H1 (cell line): ENCODE results near the gene CHD9. TPM values are rescaled to one million over a fixed set of nuclear protein-coding genes. Genes with fewer than 3 reads are reported as not detected.

Source experiments
- CTCF ChIA-PET: fragments of 300-600 bp; sonication (Branson Sonifier 250); formaldehyde crosslinking; loops from one replicate; lab custom pipeline; 2021; ENCODE audit not compliant: partially characterized antibody; lab: Charles Lee
- POLR2A ChIA-PET: fragments of 300-600 bp; sonication (Branson Sonifier 250); formaldehyde crosslinking; loops from one replicate; lab custom pipeline; 2021; ENCODE audit warnings: inconsistent platforms; ENCODE audit not compliant: partially characterized antibody; lab: Charles Lee
- DNase-seq, 2 experiments: peaks; one replicate each; pipeline versions ENCODE4 v3.0.0 to v3.0.0-alpha.2; 2010 to 2022; ENCODE audit warnings: low spot score in 2 of 2, low read depth in 1 of 2, mixed read lengths in 1 of 2
- FAIRE-seq: peaks from 2 replicates; lab custom pipeline; 2011; peaks lifted over from hg19 to GRCh38; lab: Jason Lieb, UNC
- H2AFZ ChIP-seq: 2 replicates; pipeline ENCODE4 v1.8.1; 2012; ENCODE audit warnings: low read length, inconsistent platforms
- H2AK5ac ChIP-seq: 2 replicates; pipeline ENCODE4 v1.6.1; 2013; ENCODE audit warnings: low read depth, low read length
- H2BK120ac ChIP-seq: replicated peaks from 2 replicates; pipeline ENCODE3; 2013; ENCODE audit warnings: low read depth, low read length, inconsistent platforms
- H2BK12ac ChIP-seq: 2 replicates; pipeline ENCODE4 v1.6.1; 2013; ENCODE audit warnings: low read depth, low read length
- H2BK15ac ChIP-seq: 2 replicates; pipeline ENCODE4 v1.6.1; 2013; ENCODE audit warnings: low read length
- H2BK20ac ChIP-seq: 2 replicates; pipeline ENCODE4 v1.6.1; 2013; ENCODE audit warnings: low read length
- H2BK5ac ChIP-seq: 2 replicates; pipeline ENCODE4 v1.6.1; 2013; ENCODE audit warnings: low read depth, low read length
- H3K14ac ChIP-seq: 2 replicates; pipeline ENCODE4 v1.6.1; 2013; ENCODE audit warnings: inconsistent platforms; ENCODE audit not compliant: insufficient read length
- H3K18ac ChIP-seq: 2 replicates; pipeline ENCODE4 v1.6.1; 2013; ENCODE audit warnings: low read length; ENCODE audit errors: extremely low read depth
- H3K23ac ChIP-seq: 2 replicates; pipeline ENCODE4 v1.6.1; 2013; ENCODE audit warnings: inconsistent platforms; ENCODE audit not compliant: insufficient read length
- H3K23me2 ChIP-seq: 2 replicates; pipeline ENCODE4 v1.6.1; 2013; ENCODE audit warnings: low read depth, low read length
- H3K27ac ChIP-seq: 2 replicates; pipeline ENCODE4 v1.6.1; 2011; ENCODE audit warnings: low read depth, low read length, inconsistent platforms
- H3K27me3 ChIP-seq, 4 experiments: replicated peaks in 1 of 4; 1 replicate in 1 of 4; 2 replicates in 3 of 4; pipeline versions ENCODE4 v1.6.1 to v1.8.1; 2011 to 2013; ENCODE audit warnings: low read length in 3 of 4, mild to moderate bottlenecking in 3 of 4, inconsistent platforms in 2 of 4, mixed read lengths in 2 of 4, moderate library complexity in 1 of 4; ENCODE audit not compliant: control insufficient read depth in 3 of 4, insufficient read depth in 3 of 4; ENCODE audit errors: extremely low read depth in 1 of 4
- H3K36me3 ChIP-seq, 4 experiments: 2 replicates each; pipeline versions ENCODE4 v1.6.1 to v1.8.1; 2011 to 2013; ENCODE audit warnings: mild to moderate bottlenecking in 4 of 4, low read length in 3 of 4, moderate library complexity in 2 of 4, control low read depth in 1 of 4, inconsistent platforms in 1 of 4; ENCODE audit not compliant: insufficient read depth in 4 of 4, control insufficient read depth in 2 of 4
- H3K4ac ChIP-seq: replicated peaks from 2 replicates; pipeline ENCODE3; 2013; ENCODE audit warnings: low read length, low read depth, mixed read lengths, inconsistent platforms; ENCODE audit not compliant: insufficient read length
- H3K4me1 ChIP-seq, 4 experiments: replicated peaks in 1 of 4; 1 replicate in 1 of 4; 2 replicates in 3 of 4; pipeline versions ENCODE4 v1.6.1 to v1.8.1; 2011 to 2013; ENCODE audit warnings: low read length in 3 of 4, inconsistent platforms in 2 of 4, mixed read lengths in 1 of 4; ENCODE audit not compliant: insufficient read depth in 4 of 4, control insufficient read depth in 3 of 4
- H3K4me2 ChIP-seq, 2 experiments: 2 replicates each; pipeline versions ENCODE4 v1.6.1 to v1.8.1; 2011 to 2013; ENCODE audit warnings: low read depth in 2 of 2, low read length in 2 of 2, control low read depth in 1 of 2, inconsistent platforms in 1 of 2, mild to moderate bottlenecking in 1 of 2; ENCODE audit not compliant: insufficient read depth in 1 of 2
- H3K4me3 ChIP-seq, 4 experiments: fragments of 200-600, 300-600 bp in 1 of 4; sonication (generic), shearing (Covaris generic), sonication (Bioruptor Twin) in 1 of 4; 2 replicates each; pipeline versions ENCODE4 v1.5.1 to v1.8.1; 2011 to 2016; ENCODE audit warnings: low read length in 4 of 4, low read depth in 3 of 4, control low read depth in 2 of 4, inconsistent platforms in 2 of 4, mild to moderate bottlenecking in 2 of 4, mixed read lengths in 1 of 4, moderate library complexity in 1 of 4; ENCODE audit not compliant: insufficient read depth in 2 of 4; ENCODE audit errors: extremely low read depth in 1 of 4
- H3K56ac ChIP-seq: replicated peaks from 2 replicates; pipeline ENCODE3; 2013; ENCODE audit warnings: low read depth, mild to moderate bottlenecking, mixed read lengths, low read length, inconsistent platforms; ENCODE audit not compliant: insufficient read length
- H3K79me1 ChIP-seq: 2 replicates; pipeline ENCODE4 v1.6.1; 2013; ENCODE audit warnings: low read depth, low read length, control low read depth
- H3K79me2 ChIP-seq, 2 experiments: 2 replicates each; pipeline versions ENCODE4 v1.6.1 to v1.8.1; 2012 to 2013; ENCODE audit warnings: low read length in 2 of 2, mild to moderate bottlenecking in 2 of 2, inconsistent platforms in 1 of 2; ENCODE audit not compliant: insufficient read depth in 2 of 2, control insufficient read depth in 1 of 2
- H3K9ac ChIP-seq, 4 experiments: replicated peaks in 1 of 4; 1 replicate in 1 of 4; 2 replicates in 3 of 4; pipeline versions ENCODE4 v1.6.1 to v1.8.1; 2011 to 2013; ENCODE audit warnings: low read depth in 3 of 4, low read length in 3 of 4, control low read depth in 2 of 4, mild to moderate bottlenecking in 2 of 4, moderate library complexity in 2 of 4, inconsistent platforms in 1 of 4; ENCODE audit errors: extremely low read depth in 1 of 4
- H3K9me3 ChIP-seq, 2 experiments: 2 replicates each; pipeline versions ENCODE4 v1.6.1 to v1.8.1; 2012 to 2013; ENCODE audit warnings: mild to moderate bottlenecking in 2 of 2, moderate library complexity in 2 of 2, control low read depth in 1 of 2, inconsistent platforms in 1 of 2, low read depth in 1 of 2, low read length in 1 of 2, mixed read lengths in 1 of 2; ENCODE audit not compliant: insufficient read depth in 2 of 2
- H4K20me1 ChIP-seq, 2 experiments: replicated peaks in 1 of 2; 2 replicates each; pipeline versions ENCODE3 to v1.8.1; 2011 to 2013; ENCODE audit warnings: inconsistent platforms in 2 of 2, low read length in 2 of 2, mild to moderate bottlenecking in 1 of 2; ENCODE audit not compliant: insufficient read depth in 2 of 2, control insufficient read depth in 1 of 2
- H4K5ac ChIP-seq: 2 replicates; pipeline ENCODE4 v1.6.1; 2013; ENCODE audit warnings: low read length, low read depth, mixed read lengths, inconsistent platforms; ENCODE audit not compliant: insufficient read length
- H4K8ac ChIP-seq: 2 replicates; pipeline ENCODE4 v1.8.0; 2013; ENCODE audit warnings: mild to moderate bottlenecking, moderate library complexity, low read length, inconsistent platforms; ENCODE audit not compliant: insufficient read depth; ENCODE audit errors: extremely low read depth
- H4K91ac ChIP-seq: replicated peaks from 2 replicates; pipeline ENCODE3; 2013; ENCODE audit warnings: low read length, mixed read lengths, inconsistent platforms; ENCODE audit not compliant: insufficient read length
- BRCA1 ChIP-seq: IDR thresholded peaks from 2 replicates; pipeline ENCODE4 v1.6.1; 2012; ENCODE audit warnings: low read depth, low read length, improper control_type of control experiment
- CHD2 ChIP-seq: IDR thresholded peaks from 2 replicates; pipeline ENCODE4 v1.6.1; 2012; ENCODE audit warnings: low read length, improper control_type of control experiment
- MAX ChIP-seq: IDR thresholded peaks from 2 replicates; pipeline ENCODE4 v1.6.1; 2012; ENCODE audit warnings: inconsistent platforms
- SAP30 ChIP-seq: fragments of 300-600 bp; sonication (generic); IDR thresholded peaks from 2 replicates; pipeline ENCODE4 v1.7.1; 2012; ENCODE audit warnings: low read length, moderate library complexity, mild to moderate bottlenecking, inconsistent platforms; ENCODE audit not compliant: insufficient read depth, insufficient replicate concordance
- SP1 ChIP-seq: IDR thresholded peaks from 2 replicates; pipeline ENCODE4 v1.6.1; 2011; ENCODE audit warnings: low read depth, low read length
- USF2 ChIP-seq: IDR thresholded peaks from 2 replicates; pipeline ENCODE4 v1.6.1; 2011; ENCODE audit warnings: low read length, improper control_type of control experiment
- WGBS, 2 experiments: shearing (Covaris generic) in 1 of 2; methylation state at CpG; one replicate each; pipeline versions ENCODE4 v1.1.6 to v1.1.7; 2013 to 2015; ENCODE audit warnings: low lambda C conversion rate in 2 of 2, mixed read lengths in 2 of 2, inconsistent platforms in 1 of 2, low coverage in 1 of 2, missing lambda C conversion rate in 1 of 2; ENCODE audit not compliant: insufficient replicate concordance in 2 of 2, insufficient coverage in 1 of 2, insufficient read length in 1 of 2; ENCODE audit errors: extremely low coverage in 1 of 2, missing lambda C conversion rate in 1 of 2; 5-methylcytosine and 5-hydroxymethylcytosine counted together
- polyA plus RNA-seq, 7 experiments: library from polyadenylated mRNA; depleted of rRNA in 3 of 7; stranded (reverse) in 5 of 7; unstranded in 2 of 7; fragments of >200 nt in 5 of 7; fragments of 200-250 nt in 2 of 7; gene quantifications; 1 replicate in 5 of 7; 2 replicates in 1 of 7; 4 replicates in 1 of 7; pipeline versions ENCODE4 v1.2.1 to v1.2.3, GENCODE V29; 2011 to 2013; ENCODE audit warnings: missing spikeins in 2 of 7, mixed read lengths in 2 of 7
- total RNA-seq: library from RNA; stranded (reverse); fragmentation: NEBNext Ultra II Directional; extraction: Animal tissue kit (Norgen Biotek cat#: 25700); gene quantifications from 2 replicates; pipeline ENCODE4 v1.2.1, GENCODE V29; 2021

The CHD9 gene
- total and polyA plus RNA-seq, 2 of the 8 experiments (the other 6 are each of a cell fraction or from before 2014, with no cell fraction given) = 9.9 to 32.4 TPM

DNA sequence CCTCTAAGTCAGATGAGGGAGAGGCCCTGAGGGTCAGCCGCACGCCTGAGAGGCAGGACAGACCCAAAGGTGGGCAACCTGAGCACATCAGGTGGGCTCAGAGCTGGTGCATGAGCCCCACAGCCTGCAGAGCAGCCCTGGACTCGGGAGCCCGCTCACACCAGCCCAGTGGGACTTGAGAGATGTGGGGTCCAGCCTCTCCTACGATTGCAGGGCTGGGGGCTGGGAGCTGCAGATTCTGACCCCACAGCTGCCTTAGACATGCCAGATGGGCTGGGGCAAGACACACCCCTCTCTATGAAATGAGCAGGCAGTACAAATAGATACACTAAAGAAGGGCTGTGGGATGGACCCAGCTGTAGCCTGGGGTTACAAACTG lies 302.4 kb downstream of the CHD9 start:
- Histone ChIP-seq H2BK12ac (no peak overlapping the region), H3K56ac (no peak overlapping the region), H3K9ac (no peak overlapping the region), H3K36me3 (no peaks in the 10 kb centered on the region), H3K4me1 (0 out of 7 replicates have a peak, but pooled peaks cover 0 to 2% (median 0%) of the 10 kb centered on the region in 4 experiments), H3K27me3 (no peaks in the 10 kb centered on the region), H3K27ac (no peak overlapping the region), H2AK5ac (no peak overlapping the region), H4K91ac (no peak overlapping the region)
- no peak for FAIRE-seq
- POLR2A ChIA-PET = no interaction called here
- no peak for TF ChIP-seq BRCA1
- TF ChIP-seq CHD2 = no peak
- TF ChIP-seq MAX = no peak
- no peak for TF ChIP-seq USF2
- TF ChIP-seq SP1 = no peak
- TF ChIP-seq SAP30 = no peak
- TF ChIP-seq, all 59 proteins: peak for 0
- no peak overlapping the region for H3K23ac ChIP-seq
- no peak overlapping the region for H4K8ac ChIP-seq
- H4K20me1 ChIP-seq = no peaks in the 10 kb centered on the region
- H3K79me2 ChIP-seq = no peaks in the 10 kb centered on the region
- H3K14ac ChIP-seq = no peak overlapping the region
- CTCF ChIA-PET = interaction anchor here (0.6 to 3.1 kb wide), 10 partner anchors 11 to 503 kb away, joined by 3 to 14 read pairs (median 4); no protein-coding TSS in a partner anchor
- WGBS, 2 experiments = 81% methylated on average over 5 of the region's 5 CpGs; no CpG with 5 or more reads in 1 of the 2 experiments
- no peak overlapping the region for H3K4me2 ChIP-seq
- H3K79me1 ChIP-seq = no peaks in the 10 kb centered on the region
- no peak overlapping the region for H3K18ac ChIP-seq
- H2BK120ac ChIP-seq = no peak overlapping the region
- H3K9me3 ChIP-seq = no peaks in the 10 kb centered on the region
- H3K23me2 ChIP-seq = no peaks in the 10 kb centered on the region
- H4K5ac ChIP-seq = no peak overlapping the region
- H2BK15ac ChIP-seq = no peak overlapping the region
- H3K4me3 ChIP-seq = no peak overlapping the region
- H2BK20ac ChIP-seq = no peak overlapping the region
- H2AFZ ChIP-seq = no peak overlapping the region
- H3K4ac ChIP-seq = no peak overlapping the region
- H2BK5ac ChIP-seq = no peak overlapping the region
- DNase-seq = no peak
